AG04450 (cell line): Measurements from ENCODE around the gene MECP2. TPM values are rescaled to one million over a fixed set of nuclear protein-coding genes. Genes with fewer than 3 reads are reported as not detected.
"Not testable (repeated sequence)": the region's sequence is repeated elsewhere in the genome, so short reads cannot be mapped to it uniquely, and the experiment has no call there.

Experiments
- CTCF ChIA-PET: fragments of 300-600, 350-600 bp; formaldehyde crosslinking; extraction: SDS; loops from one replicate; lab custom pipeline; 2022; ENCODE audit warnings: antibody characterized with exemption, inconsistent platforms; lab: Charles Lee
- POLR2A ChIA-PET: fragments of 350-600 bp; formaldehyde crosslinking; extraction: SDS; loops from one replicate; lab custom pipeline; 2021; ENCODE audit warnings: antibody characterized with exemption, inconsistent platforms; lab: Yijun Ruan, JAX
- DNase-seq: peaks from one replicate; pipeline ENCODE4 v3.0.0-alpha.2; 2011; ENCODE audit warnings: low read depth, low spot score
- H3K27ac ChIP-seq: one replicate; pipeline ENCODE4 v1.5.1; 2012; ENCODE audit warnings: low read depth, low read length, control low read depth
- H3K27me3 ChIP-seq: one replicate; pipeline ENCODE4 v1.6.0; 2012; ENCODE audit warnings: low read length; ENCODE audit not compliant: control insufficient read depth, insufficient read depth
- H3K4me3 ChIP-seq: 2 replicates; pipeline ENCODE4 v1.5.1; 2011; ENCODE audit warnings: mild to moderate bottlenecking, low read depth, low read length, control low read depth
- H3K9me3 ChIP-seq: 2 replicates; pipeline ENCODE4 v1.5.1; 2012; ENCODE audit warnings: low read length; ENCODE audit not compliant: control insufficient read depth, insufficient read depth
- polyA plus RNA-seq: library from polyadenylated mRNA; depleted of rRNA; stranded (reverse); fragments of >200 nt; gene quantifications from 2 replicates; pipeline ENCODE4 v1.2.3, GENCODE V29; 2011
- TF ChIP-seq, protein P1 (sequence below): IDR thresholded peaks from 2 replicates; pipeline ENCODE4 v1.5.1; 2011; ENCODE audit warnings: low read depth, low read length, control low read depth, inconsistent platforms

The MECP2 gene
- polyA plus RNA-seq, 1 experiment, result 12.8 TPM

DNA sequence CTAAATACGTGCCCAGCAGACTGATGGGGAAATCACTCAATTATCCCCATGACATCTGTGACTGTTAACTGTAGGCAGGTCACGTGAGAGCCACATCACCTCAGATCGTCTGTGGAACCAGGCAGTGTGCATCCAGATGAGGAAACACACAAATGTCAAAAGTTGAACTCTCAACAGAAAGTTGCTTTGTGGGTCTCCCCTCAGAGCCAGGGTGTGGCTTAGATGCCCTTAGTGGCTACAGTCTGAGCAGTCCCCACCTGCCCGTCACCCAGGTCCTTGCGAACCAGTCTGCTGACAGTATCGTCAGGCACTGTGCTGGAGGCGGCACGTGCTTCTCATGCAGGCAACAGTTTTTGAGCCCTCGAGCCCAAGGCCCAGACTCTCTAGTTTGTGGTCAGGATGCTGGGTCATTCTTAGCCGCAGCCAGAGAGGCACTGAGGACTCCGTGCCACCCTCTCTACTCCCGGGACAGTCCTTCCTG, 114.2 kb downstream of the MECP2 start:
- no peaks in the 10 kb centered on the region; the same call in 1 of the 2 replicates for H3K9me3 ChIP-seq
- H3K27me3 ChIP-seq, result no peaks in the 10 kb centered on the region
- H3K4me3 ChIP-seq, result no peak overlapping the region
- no peak overlapping the region for H3K27ac ChIP-seq
- TF ChIP-seq, protein P1, sequence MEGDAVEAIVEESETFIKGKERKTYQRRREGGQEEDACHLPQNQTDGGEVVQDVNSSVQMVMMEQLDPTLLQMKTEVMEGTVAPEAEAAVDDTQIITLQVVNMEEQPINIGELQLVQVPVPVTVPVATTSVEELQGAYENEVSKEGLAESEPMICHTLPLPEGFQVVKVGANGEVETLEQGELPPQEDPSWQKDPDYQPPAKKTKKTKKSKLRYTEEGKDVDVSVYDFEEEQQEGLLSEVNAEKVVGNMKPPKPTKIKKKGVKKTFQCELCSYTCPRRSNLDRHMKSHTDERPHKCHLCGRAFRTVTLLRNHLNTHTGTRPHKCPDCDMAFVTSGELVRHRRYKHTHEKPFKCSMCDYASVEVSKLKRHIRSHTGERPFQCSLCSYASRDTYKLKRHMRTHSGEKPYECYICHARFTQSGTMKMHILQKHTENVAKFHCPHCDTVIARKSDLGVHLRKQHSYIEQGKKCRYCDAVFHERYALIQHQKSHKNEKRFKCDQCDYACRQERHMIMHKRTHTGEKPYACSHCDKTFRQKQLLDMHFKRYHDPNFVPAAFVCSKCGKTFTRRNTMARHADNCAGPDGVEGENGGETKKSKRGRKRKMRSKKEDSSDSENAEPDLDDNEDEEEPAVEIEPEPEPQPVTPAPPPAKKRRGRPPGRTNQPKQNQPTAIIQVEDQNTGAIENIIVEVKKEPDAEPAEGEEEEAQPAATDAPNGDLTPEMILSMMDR, result no peak
- POLR2A ChIA-PET, result no interaction called here
- CTCF ChIA-PET, result no interaction called here
- DNase-seq, result no peak

DNA sequence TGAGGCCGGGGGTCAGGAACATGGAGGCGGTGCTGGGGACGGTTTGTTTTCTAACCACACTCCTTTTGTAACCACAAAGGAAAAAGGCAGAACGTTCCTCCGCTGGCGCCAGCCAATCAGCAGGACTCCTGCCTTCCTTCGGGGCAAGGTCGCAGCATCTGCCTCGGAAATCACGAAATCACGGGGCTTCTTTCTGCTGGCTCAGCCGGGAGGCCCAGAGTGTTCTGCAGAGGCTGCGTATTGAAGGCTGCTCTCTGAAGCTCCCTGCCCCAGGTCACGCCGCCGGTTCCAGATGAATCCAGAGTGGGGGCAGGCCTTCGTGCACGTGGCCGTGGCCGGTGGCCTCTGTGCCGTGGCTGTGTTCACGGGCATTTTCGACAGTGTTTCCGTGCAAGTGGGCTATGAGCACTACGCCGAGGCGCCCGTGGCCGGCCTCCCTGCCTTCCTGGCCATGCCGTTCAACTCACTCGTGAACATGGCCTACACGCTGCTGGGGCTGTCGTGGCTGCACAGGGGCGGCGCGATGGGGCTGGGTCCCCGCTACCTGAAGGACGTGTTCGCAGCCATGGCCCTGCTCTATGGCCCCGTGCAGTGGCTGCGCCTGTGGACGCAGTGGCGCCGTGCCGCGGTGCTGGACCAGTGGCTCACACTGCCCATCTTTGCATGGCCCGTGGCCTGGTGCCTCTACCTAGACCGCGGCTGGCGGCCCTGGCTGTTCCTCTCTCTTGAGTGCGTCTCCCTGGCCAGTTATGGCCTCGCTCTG, 115.6 kb downstream of the MECP2 start:
- no peaks in the 10 kb centered on the region; the same call in 1 of the 2 replicates for H3K9me3 ChIP-seq
- ChIA-PET CTCF (interaction anchor here (0.6 kb wide), 1 partner anchor 110 kb away, joined by 5 read pairs; no protein-coding TSS in a partner anchor), POLR2A (no interaction called here)
- H3K4me3 ChIP-seq, result no peak overlapping the region
- DNase-seq, result no peak
- TF ChIP-seq, protein P1, result no peak
- H3K27ac ChIP-seq, result no peak overlapping the region
- no peaks in the 10 kb centered on the region for H3K27me3 ChIP-seq

DNA sequence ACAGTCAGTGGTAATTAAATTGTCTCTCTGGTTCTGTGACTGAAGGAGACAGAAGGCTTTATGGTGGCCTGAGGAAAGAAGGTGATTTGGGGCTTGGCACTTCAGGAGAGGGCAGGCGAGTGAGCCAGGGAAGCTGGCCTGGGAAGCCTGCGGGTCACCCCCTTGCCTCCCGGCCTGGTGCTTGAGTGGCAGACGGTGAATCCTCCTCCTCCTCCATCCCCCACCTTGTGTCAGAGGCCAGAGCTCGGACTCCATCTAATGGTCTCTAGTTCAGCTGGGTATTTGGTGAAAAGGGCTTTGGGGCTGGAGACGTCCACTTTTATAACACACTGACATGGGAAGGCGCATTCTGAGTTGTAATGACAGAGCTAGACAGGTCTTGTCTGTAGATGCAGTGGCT, 116.3 kb downstream of the MECP2 start:
- TF ChIP-seq, protein P1, result no peak
- Histone ChIP-seq H3K27ac (no peak overlapping the region), H3K4me3 (no peak overlapping the region), H3K27me3 (no peaks in the 10 kb centered on the region), H3K9me3 (no peaks in the 10 kb centered on the region; the same call in 1 of the 2 replicates)
- ChIA-PET CTCF (interaction anchor here (0.6 kb wide), 2 partner anchors 111 to 230 kb away, joined by 3 to 5 read pairs; no protein-coding TSS in a partner anchor), POLR2A (no interaction called here)
- DNase-seq, result no peak

DNA sequence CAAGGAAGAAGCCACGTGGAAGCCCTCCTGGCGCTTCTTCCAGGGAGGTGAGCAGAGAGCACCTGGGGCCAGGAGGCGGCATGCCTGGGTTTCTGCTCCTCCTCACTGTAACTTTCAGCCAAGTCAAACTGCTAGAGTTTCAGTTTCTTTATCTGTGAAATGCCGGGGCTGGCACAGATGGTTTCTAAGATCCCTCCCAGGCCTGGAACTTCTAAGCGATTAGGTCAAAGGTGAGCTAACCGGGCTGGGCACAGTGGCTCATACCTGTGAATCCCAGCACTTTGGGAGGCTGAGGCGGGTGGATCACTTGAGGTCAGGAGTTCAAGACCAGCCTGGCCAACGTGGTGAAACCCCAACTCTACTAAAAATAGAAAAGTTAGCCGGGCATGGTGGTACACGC, 117.1 kb downstream of the MECP2 start:
- H3K27ac ChIP-seq, CTCF ChIA-PET, H3K27me3 ChIP-seq, DNase-seq, H3K4me3 ChIP-seq, H3K9me3 ChIP-seq: not testable (repeated sequence)
- POLR2A ChIA-PET, result interaction anchor here (0.7 kb wide), 1 partner anchor 9 kb away, joined by 7 read pairs; no protein-coding TSS in a partner anchor

DNA sequence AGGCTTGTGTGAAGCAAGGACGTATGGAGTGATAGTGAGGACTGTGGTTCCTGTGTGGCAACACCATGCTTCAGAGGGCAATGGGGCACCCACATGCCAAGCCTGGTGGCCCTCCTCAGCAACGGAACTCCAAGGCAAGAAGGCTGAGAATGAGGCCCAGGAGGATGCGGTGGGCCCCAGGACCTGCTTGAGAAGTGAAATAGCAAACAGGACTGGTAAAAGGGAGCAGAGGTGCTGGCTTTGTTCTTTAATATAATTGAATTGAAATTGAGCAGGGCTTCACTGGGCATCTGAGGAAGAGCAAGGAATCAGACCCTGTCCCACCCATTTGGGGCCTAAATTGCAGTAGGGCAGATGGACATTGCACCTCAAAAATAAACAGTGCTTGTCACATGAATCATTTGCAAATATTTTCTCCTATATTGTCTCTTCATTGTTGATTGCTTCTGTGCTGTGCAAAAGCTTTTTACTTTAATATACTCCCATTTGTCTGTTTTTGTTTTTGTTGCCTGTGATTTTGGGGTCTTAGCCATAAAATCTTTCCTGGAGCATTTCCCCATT, 122.7 kb downstream of the MECP2 start:
- DNase-seq, result no peak
- TF ChIP-seq, protein P1, result no peak
- Histone ChIP-seq H3K4me3 (no peak overlapping the region), H3K27me3 (no peaks in the 10 kb centered on the region), H3K9me3 (no peaks in the 10 kb centered on the region; the same call in 1 of the 2 replicates), H3K27ac (no peak overlapping the region)
- POLR2A ChIA-PET, result no interaction called here
- CTCF ChIA-PET, result interaction anchor here (0.6 kb wide), 1 partner anchor 400 kb away, joined by 3 read pairs; the partner anchor contains the start of gene FLNA
